ENCODE results near the gene MPPED1.

Gene MPPED1

DNA sequence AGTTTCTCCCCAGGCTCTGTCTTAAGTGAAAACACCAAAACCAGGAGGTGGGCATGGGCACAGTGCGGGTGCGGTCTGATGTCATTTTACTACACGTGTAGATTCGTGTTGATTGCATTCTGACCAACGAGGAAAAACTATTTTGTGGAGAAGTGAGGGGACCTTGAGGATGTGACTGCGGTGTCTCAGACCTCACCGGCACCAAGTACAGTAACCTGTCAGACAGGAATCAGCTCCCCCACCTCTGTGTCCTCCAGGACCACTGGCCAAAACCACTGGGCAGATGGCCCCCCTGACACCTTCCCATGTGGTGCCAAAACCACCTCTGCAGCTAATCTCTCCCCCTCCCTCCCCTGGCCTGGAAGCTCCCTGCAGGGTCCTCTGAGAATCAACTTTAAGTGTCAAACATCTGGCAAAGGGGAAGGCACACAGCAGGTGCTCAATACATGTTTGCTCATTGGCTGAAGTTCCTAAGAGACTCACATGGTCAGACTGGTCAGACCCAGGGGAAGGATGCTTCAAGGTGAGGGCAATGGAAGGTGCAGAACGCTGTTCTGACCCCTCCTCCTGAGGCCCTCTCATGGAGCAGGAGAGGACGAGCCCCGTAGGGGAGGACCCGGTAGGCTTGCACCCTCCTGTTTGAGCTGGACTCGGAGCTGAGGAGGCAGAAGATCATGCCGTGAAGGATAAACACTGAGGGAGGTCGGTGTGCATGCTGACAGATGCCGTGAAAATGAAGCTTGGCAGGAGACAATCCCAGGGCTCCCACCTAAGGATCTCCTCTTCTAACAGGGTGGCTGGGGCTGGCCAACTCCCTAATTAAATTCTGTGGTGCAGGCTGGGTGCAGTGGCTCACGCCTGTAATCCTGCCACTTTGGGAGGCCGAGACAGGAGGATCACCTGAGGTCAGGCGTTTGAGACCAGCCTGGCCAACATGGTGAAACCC, 129.9 kb downstream of the MPPED1 start:
- no peak overlapping the region for H3K4me3 ChIP-seq (ENCODE audit: low read depth, low read length)
- ChIA-PET POLR2A (no interaction called here), CTCF (no interaction called here)
- DNase-seq (ENCODE audit: low read depth, low spot score), result no peak
- TF ChIP-seq, protein P1, sequence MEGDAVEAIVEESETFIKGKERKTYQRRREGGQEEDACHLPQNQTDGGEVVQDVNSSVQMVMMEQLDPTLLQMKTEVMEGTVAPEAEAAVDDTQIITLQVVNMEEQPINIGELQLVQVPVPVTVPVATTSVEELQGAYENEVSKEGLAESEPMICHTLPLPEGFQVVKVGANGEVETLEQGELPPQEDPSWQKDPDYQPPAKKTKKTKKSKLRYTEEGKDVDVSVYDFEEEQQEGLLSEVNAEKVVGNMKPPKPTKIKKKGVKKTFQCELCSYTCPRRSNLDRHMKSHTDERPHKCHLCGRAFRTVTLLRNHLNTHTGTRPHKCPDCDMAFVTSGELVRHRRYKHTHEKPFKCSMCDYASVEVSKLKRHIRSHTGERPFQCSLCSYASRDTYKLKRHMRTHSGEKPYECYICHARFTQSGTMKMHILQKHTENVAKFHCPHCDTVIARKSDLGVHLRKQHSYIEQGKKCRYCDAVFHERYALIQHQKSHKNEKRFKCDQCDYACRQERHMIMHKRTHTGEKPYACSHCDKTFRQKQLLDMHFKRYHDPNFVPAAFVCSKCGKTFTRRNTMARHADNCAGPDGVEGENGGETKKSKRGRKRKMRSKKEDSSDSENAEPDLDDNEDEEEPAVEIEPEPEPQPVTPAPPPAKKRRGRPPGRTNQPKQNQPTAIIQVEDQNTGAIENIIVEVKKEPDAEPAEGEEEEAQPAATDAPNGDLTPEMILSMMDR (IDR thresholded peaks at IDR 0.05; ENCODE audit: insufficient read depth, low read length, missing control alignments), result no peak

DNA sequence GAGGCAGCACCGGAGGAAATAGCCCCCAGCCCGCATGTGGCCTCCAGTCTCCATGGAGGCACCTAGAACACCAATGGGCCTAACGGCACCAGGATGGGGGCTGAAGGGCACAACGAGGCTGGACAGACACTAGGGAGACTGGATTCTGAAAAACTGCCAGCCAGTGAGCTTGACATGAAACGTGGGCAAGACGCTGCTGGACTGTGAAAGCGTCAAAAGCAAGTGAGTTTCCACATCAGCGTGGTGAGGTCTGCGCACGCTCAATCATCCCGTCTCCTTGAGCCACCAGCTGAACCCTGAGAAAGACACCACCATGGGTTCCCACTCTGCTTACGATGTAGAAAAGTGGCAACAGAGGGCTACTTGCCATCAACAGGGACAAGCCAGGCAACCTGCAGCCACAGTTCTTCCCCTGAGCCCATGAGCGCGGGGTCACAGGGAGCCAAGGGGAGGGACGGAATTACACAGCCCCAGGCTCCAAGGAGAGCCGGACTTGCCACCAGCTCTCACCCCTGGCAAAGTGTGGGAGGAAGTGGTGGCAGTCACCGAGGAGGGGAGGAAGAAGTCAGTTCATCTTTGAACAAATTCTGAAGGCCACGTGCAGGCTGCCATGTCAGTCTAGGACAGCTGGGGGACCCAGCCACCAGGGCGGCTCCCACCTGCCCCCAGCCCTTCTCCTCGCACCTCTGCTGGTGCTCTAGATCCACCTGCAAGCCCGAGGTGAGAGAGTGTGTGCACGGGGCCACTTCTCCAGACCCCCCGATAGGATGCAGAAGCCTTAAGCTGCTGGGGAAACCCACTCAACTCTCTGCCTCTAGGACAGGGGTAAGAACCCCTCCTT, 131.1 kb downstream of the MPPED1 start:
- ChIA-PET POLR2A (no interaction called here), CTCF (no interaction called here)
- DNase-seq (ENCODE audit: low read depth, low spot score), result no peak
- TF ChIP-seq, protein P1 (IDR thresholded peaks at IDR 0.05; ENCODE audit: insufficient read depth, low read length, missing control alignments), result no peak
- no peak overlapping the region for H3K4me3 ChIP-seq (ENCODE audit: low read depth, low read length)

DNA sequence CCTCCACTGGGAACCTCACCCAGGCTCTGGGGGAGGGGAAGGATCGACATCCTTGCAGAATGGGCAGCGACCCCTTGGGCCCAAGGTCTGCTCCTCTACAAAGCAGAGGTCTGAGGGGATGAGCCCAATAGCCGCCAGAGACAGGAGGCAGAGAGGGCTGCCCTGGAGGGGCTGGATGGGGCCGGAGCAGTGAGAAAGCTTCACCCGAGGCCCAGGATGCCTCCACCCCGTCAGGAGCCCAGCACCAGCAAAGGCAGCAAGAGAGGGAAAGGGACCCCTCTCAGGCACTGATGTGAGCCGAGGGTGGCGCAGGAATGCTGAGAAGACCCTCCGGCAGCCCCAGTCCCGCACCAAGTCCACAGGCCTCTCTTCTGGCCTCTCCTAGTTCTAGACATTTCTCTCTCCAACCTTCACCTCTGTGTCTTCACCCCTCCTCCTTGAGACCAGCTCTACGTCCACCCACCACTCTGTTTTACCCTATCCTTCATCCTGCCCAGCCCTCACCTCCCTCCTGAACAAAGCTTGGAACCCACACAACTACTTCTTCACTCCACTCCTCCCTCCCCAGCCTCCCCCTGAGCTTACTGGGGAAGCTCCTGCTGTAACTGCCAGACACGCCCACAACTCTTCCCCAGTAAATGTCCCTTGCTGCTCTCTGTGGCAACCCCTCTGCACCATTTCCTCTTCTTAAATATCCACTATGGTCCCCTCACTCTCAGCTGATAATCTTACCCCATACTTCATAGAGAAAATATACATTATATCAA, 131.9 kb downstream of the MPPED1 start:
- ChIA-PET CTCF (no interaction called here), POLR2A (no interaction called here)
- H3K4me3 ChIP-seq (ENCODE audit: low read depth, low read length), result no peak overlapping the region
- DNase-seq (ENCODE audit: low read depth, low spot score), result no peak
- TF ChIP-seq, protein P1 (IDR thresholded peaks at IDR 0.05; ENCODE audit: insufficient read depth, low read length, missing control alignments), result no peak

DNA sequence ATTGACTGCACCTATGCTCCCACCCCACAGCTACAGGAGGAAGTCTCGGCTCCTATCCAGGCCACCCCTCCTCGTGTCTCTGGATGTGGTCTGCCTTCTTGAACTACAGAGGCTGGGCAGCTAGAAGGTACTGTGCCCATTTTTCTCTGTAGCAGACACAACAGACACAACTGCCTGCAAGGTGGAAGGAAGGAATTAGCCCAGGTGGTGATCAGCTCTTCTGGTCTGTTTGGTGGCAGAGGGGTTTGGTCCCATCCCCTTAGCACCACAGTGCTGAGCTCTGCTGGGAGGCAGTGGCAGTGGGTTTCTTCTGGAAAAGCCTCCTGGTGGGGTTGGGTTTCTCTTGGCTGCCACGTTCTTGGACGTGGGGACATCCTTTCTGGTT, 132.5 kb downstream of the MPPED1 start:
- CTCF ChIA-PET, result no interaction called here
- POLR2A ChIA-PET, result no interaction called here

DNA sequence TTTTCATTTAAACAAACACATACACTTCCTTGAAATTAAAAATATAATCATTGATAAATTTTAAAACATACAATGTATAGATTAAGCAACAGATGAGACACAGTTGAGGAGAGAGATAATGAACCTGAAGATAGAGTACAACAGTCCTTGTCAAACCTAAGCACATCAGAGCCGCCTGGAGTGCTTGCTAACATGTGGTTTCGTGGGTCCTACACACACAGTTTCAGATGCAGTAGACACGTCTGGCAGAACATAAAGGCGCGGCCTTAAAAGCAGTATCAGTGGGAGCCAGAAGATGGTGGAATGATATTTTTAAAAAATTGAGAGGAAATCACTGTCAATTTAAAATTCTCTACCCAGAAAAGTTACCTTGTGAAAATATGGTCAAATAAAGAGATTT, 134.4 kb downstream of the MPPED1 start:
- POLR2A ChIA-PET, result no interaction called here
- no peak for DNase-seq (ENCODE audit: low read depth, low spot score)
- TF ChIP-seq, protein P1 (IDR thresholded peaks at IDR 0.05; ENCODE audit: insufficient read depth, low read length, missing control alignments), result no peak
- CTCF ChIA-PET, result no interaction called here
- no peak overlapping the region for H3K4me3 ChIP-seq (ENCODE audit: low read depth, low read length)

More for the DNA sequence above, 132.5 kb downstream of the MPPED1 start:
- no peak overlapping the region for H3K4me3 ChIP-seq (ENCODE audit: low read depth, low read length)
- no peak for DNase-seq (ENCODE audit: low read depth, low spot score)
- TF ChIP-seq, protein P1 (IDR thresholded peaks at IDR 0.05; ENCODE audit: insufficient read depth, low read length, missing control alignments), result no peak
